Panc1 (cell line): Measurements from ENCODE around the gene LRRC57. TPM values are rescaled to one million over a fixed set of nuclear protein-coding genes. Genes with fewer than 3 reads are reported as not detected.

Experiments used
- ATAC-seq: fragments of 200-7000 bp; cut with Tn5 transposase; 2 replicates; pipeline ENCODE4 v1.9.1; 2020; ENCODE audit warnings: mild to moderate bottlenecking, moderate library complexity
- BruUV-seq: library from RNA; stranded (reverse); fragments of 400-500 nt; replicated peaks from 2 replicates; lab custom pipeline; 2021; lab: Mats Ljungman, UMichigan
- CTCF ChIA-PET: fragments of 300-600 bp; sonication (Branson Sonifier 250); formaldehyde crosslinking; loops from one replicate; lab custom pipeline; 2022; ENCODE audit warnings: antibody characterized with exemption; lab: Charles Lee
- POLR2A ChIA-PET: fragments of 300-600 bp; sonication (Branson Sonifier 250); formaldehyde crosslinking; loops from one replicate; lab custom pipeline; 2022; ENCODE audit warnings: antibody characterized with exemption; lab: Charles Lee
- DNase-seq: peaks from one replicate; pipeline ENCODE4 v3.0.0-alpha.2; 2010; ENCODE audit warnings: low read depth, low spot score
- H3K27ac ChIP-seq: 2 replicates; pipeline ENCODE4 v1.5.1; 2011; ENCODE audit warnings: mild to moderate bottlenecking, low read length, inconsistent platforms
- H3K27me3 ChIP-seq: fragments of 200-500 bp; sonication (Bioruptor generic); 2 replicates; pipeline ENCODE4 v1.6.0; 2014; ENCODE audit warnings: low read length, inconsistent platforms; ENCODE audit not compliant: control insufficient read depth, insufficient read depth
- H3K36me3 ChIP-seq: fragments of 200-500 bp; sonication (Bioruptor generic); 2 replicates; pipeline ENCODE4 v1.5.1; 2014; ENCODE audit warnings: inconsistent platforms, mild to moderate bottlenecking, low read length, moderate library complexity; ENCODE audit not compliant: control insufficient read depth, insufficient read depth
- H3K4me1 ChIP-seq: 2 replicates; pipeline ENCODE4 v1.5.1; 2011; ENCODE audit warnings: inconsistent platforms, mild to moderate bottlenecking, low read length, moderate library complexity; ENCODE audit not compliant: control insufficient read depth, insufficient read depth
- H3K4me3 ChIP-seq, 2 experiments: 2 replicates each; pipeline ENCODE4 v1.5.1; 2011 to 2012; ENCODE audit warnings: low read depth in 2 of 2, low read length in 2 of 2, mild to moderate bottlenecking in 2 of 2, inconsistent platforms in 1 of 2, moderate library complexity in 1 of 2
- H3K9me3 ChIP-seq: fragments of 200-500 bp; sonication (Bioruptor generic); 2 replicates; pipeline ENCODE4 v1.5.1; 2014; ENCODE audit warnings: low read depth, mild to moderate bottlenecking, inconsistent platforms, low read length, moderate library complexity; ENCODE audit not compliant: control insufficient read depth, insufficient read depth
- CTCF ChIP-seq: fragments of 450-650 bp; IDR thresholded peaks from 2 replicates; pipeline ENCODE4 v1.5.1; 2017; ENCODE audit warnings: mild to moderate bottlenecking
- POLR2AphosphoS5 ChIP-seq: IDR thresholded peaks from 2 replicates; pipeline ENCODE4 v1.6.1; 2012; ENCODE audit warnings: mild to moderate bottlenecking, low read depth, low read length, moderate library complexity
- REST ChIP-seq, 2 experiments: IDR thresholded peaks; 2 replicates each; pipeline ENCODE4 v1.6.1; 2011 to 2012; ENCODE audit warnings: low read depth in 2 of 2, control low read depth in 1 of 2, low read length in 1 of 2, mild to moderate bottlenecking in 1 of 2, moderate library complexity in 1 of 2; ENCODE audit not compliant: insufficient read depth in 1 of 2
- SIN3A ChIP-seq: IDR thresholded peaks from 2 replicates; pipeline ENCODE4 v1.6.1; 2012; ENCODE audit warnings: low read depth, mild to moderate bottlenecking, low read length, moderate library complexity, borderline replicate concordance; ENCODE audit not compliant: insufficient read depth
- TCF7L2 ChIP-seq: IDR thresholded peaks from 2 replicates; pipeline ENCODE4 v1.6.1; 2011; ENCODE audit warnings: mild to moderate bottlenecking, low read depth, low read length, inconsistent platforms
- in situ Hi-C: cut with HindIII; loops from 2 replicates; pipeline ENCODE4 v1.10.0; 2016; ENCODE audit warnings: low sequenced_read_pairs, low pct_unique_long_range_greater_than_20kb
- intact Hi-C: fragments of 100-400 bp; cut with micrococcal nuclease; formaldehyde crosslinking; loops from one replicate; pipeline ENCODE4 v1.10.0; 2022; ENCODE audit not compliant: unreplicated experiment
- total RNA-seq: library from RNA; stranded (reverse); gene quantifications from one replicate; pipeline ENCODE4 v1.2.1, GENCODE V29; 2021; ENCODE audit not compliant: unreplicated experiment

The LRRC57 gene
- total RNA-seq, 1 experiment from 2014 or later: 39.2 TPM

GRCh38 chr15:42508263-42508690 is 40.3 kb downstream of the LRRC57 start:
- Histone ChIP-seq H3K27ac (no peak overlapping the region), H3K36me3 (no peaks in the 10 kb centered on the region), H3K9me3 (no peaks in the 10 kb centered on the region), H3K27me3 (no peaks in the 10 kb centered on the region), H3K4me3 (no peak overlapping the region), H3K4me1 (no peaks in the 10 kb centered on the region)
- BruUV-seq: no TSS peak
- no peak for DNase-seq
- intact Hi-C loops (no loop called here), in situ Hi-C loops (no loop called here)
- ChIA-PET POLR2A (no interaction called here), CTCF (no interaction called here)
- TF ChIP-seq SIN3A: no peak
- TF ChIP-seq REST (IDR thresholded peaks at IDR 0.05; ENCODE audit: insufficient read depth in 1 of 2, low read depth in 2 of 2, low read length in 1 of 2): no peak
- TF ChIP-seq CTCF: no peak
- TF ChIP-seq POLR2AphosphoS5: no peak
- TF ChIP-seq TCF7L2: no peak
- ATAC-seq: peak; percentile 17; the same call in 1 of the 2 replicates

GRCh38 chr15:42507514-42507913 is 41.1 kb downstream of the LRRC57 start:
- no peak overlapping the region for H3K27ac ChIP-seq
- in situ Hi-C loops: no loop called here
- DNase-seq (no peak), ATAC-seq (no peak)
- no peaks in the 10 kb centered on the region for H3K27me3 ChIP-seq
- intact Hi-C loops: no loop called here
- no peak overlapping the region for H3K4me3 ChIP-seq
- H3K9me3 ChIP-seq: no peaks in the 10 kb centered on the region
- TF ChIP-seq POLR2AphosphoS5 (no peak), REST (IDR thresholded peaks at IDR 0.05; ENCODE audit: insufficient read depth in 1 of 2, low read depth in 2 of 2, low read length in 1 of 2) (no peak), TCF7L2 (no peak), CTCF (no peak), SIN3A (no peak)
- POLR2A ChIA-PET: no interaction called here
- CTCF ChIA-PET: no interaction called here
- no TSS peak for BruUV-seq
- no peaks in the 10 kb centered on the region for H3K4me1 ChIP-seq
- H3K36me3 ChIP-seq: no peaks in the 10 kb centered on the region
